IMR-90 (cell line): ENCODE measurements around the gene PDE6B. TPM values are rescaled to one million over a fixed set of nuclear protein-coding genes. Genes with fewer than 3 reads are reported as not detected.

Experiments used
- ATAC-seq: fragments of 200-7000 bp; cut with Tn5 transposase; 2 replicates; pipeline ENCODE4 v1.9.1; 2020; ENCODE audit warnings: low read depth, mild to moderate bottlenecking, moderate library complexity
- BruUV-seq: library from RNA; stranded (reverse); fragments of 400-500 nt; replicated peaks from 2 replicates; lab custom pipeline; 2021; lab: Mats Ljungman, UMichigan
- CTCF ChIA-PET: fragments of 300-600 bp; formaldehyde crosslinking; extraction: SDS; loops from one replicate; lab custom pipeline; 2021; ENCODE audit warnings: antibody characterized with exemption; lab: Yijun Ruan, JAX
- POLR2A ChIA-PET: fragments of 300-600 bp; sonication (Branson Sonifier 250); formaldehyde crosslinking; loops from one replicate; lab custom pipeline; 2022; ENCODE audit warnings: antibody characterized with exemption; ENCODE audit not compliant: unreplicated experiment; lab: Charles Lee
- DNase-seq: peaks from one replicate; pipeline ENCODE4 v3.0.0; 2013
- H2AFZ ChIP-seq: replicated peaks from 2 replicates; pipeline ENCODE3; 2013; ENCODE audit warnings: low read length, mild to moderate bottlenecking; ENCODE audit not compliant: poor library complexity
- H2AK5ac ChIP-seq: 2 replicates; pipeline ENCODE4 v1.6.1; 2013; ENCODE audit warnings: low read depth, low read length, inconsistent platforms
- H2AK9ac ChIP-seq: replicated peaks from 2 replicates; pipeline ENCODE3; 2013; ENCODE audit warnings: mild to moderate bottlenecking, low read depth, low read length, moderate library complexity; ENCODE audit not compliant: poor library complexity
- H2BK120ac ChIP-seq: 2 replicates; pipeline ENCODE4 v1.6.1; 2013; ENCODE audit warnings: low read depth, low read length, inconsistent platforms
- H2BK15ac ChIP-seq: 3 replicates; pipeline ENCODE4 v1.6.1; 2013; ENCODE audit warnings: low read depth, low read length, inconsistent platforms
- H2BK20ac ChIP-seq: 2 replicates; pipeline ENCODE4 v1.6.1; 2013; ENCODE audit warnings: low read depth, mild to moderate bottlenecking, inconsistent platforms, low read length, moderate library complexity
- H2BK5ac ChIP-seq: 2 replicates; pipeline ENCODE4 v1.6.1; 2013; ENCODE audit warnings: mild to moderate bottlenecking, low read depth, low read length, inconsistent platforms; ENCODE audit not compliant: poor library complexity, severe bottlenecking
- H3K14ac ChIP-seq: replicated peaks from 2 replicates; pipeline ENCODE4 v1.6.1; 2013; ENCODE audit warnings: low read depth, low read length, inconsistent platforms
- H3K18ac ChIP-seq: 2 replicates; pipeline ENCODE4 v1.6.1; 2013; ENCODE audit warnings: low read depth, low read length, control low read depth
- H3K23ac ChIP-seq: 2 replicates; pipeline ENCODE4 v1.6.1; 2013; ENCODE audit warnings: low read depth, low read length, inconsistent platforms
- H3K27ac ChIP-seq: 2 replicates; pipeline ENCODE4 v1.5.1; 2013; ENCODE audit warnings: mild to moderate bottlenecking, control low read depth, low read length; ENCODE audit not compliant: insufficient read depth
- H3K27me3 ChIP-seq: 2 replicates; pipeline ENCODE4 v1.6.1; 2013; ENCODE audit warnings: low read length; ENCODE audit not compliant: control insufficient read depth, insufficient read depth
- H3K36me3 ChIP-seq: 2 replicates; pipeline ENCODE4 v1.6.1; 2013; ENCODE audit warnings: low read length, mixed read lengths; ENCODE audit not compliant: control insufficient read depth, insufficient read depth
- H3K4ac ChIP-seq: 2 replicates; pipeline ENCODE4 v1.6.1; 2013; ENCODE audit warnings: low read depth, low read length, inconsistent platforms
- H3K4me1 ChIP-seq: 2 replicates; pipeline ENCODE4 v1.6.1; 2013; ENCODE audit warnings: low read length, mixed read lengths; ENCODE audit not compliant: control insufficient read depth, insufficient read depth
- H3K4me2 ChIP-seq: 2 replicates; pipeline ENCODE4 v1.6.1; 2013; ENCODE audit warnings: low read depth, mild to moderate bottlenecking, control low read depth, low read length, moderate library complexity
- H3K4me3 ChIP-seq: 2 replicates; pipeline ENCODE4 v1.5.1; 2013; ENCODE audit warnings: low read depth, mild to moderate bottlenecking, control low read depth, low read length, moderate library complexity; ENCODE audit not compliant: insufficient read depth
- H3K56ac ChIP-seq: 2 replicates; pipeline ENCODE4 v1.6.1; 2013; ENCODE audit warnings: low read length, inconsistent platforms; ENCODE audit not compliant: insufficient read depth; ENCODE audit errors: extremely low read depth
- H3K79me1 ChIP-seq, 2 experiments: 2 replicates each; pipeline ENCODE4 v1.6.1; 2013; ENCODE audit warnings: low read length in 2 of 2, inconsistent platforms in 1 of 2, low read depth in 1 of 2
- H3K9ac ChIP-seq: 2 replicates; pipeline ENCODE4 v1.6.1; 2013; ENCODE audit warnings: low read depth, low read length, control low read depth
- H3K9me1 ChIP-seq: 2 replicates; pipeline ENCODE4 v1.6.1; 2013; ENCODE audit warnings: low read length, inconsistent platforms; ENCODE audit not compliant: insufficient read depth
- H3K9me3 ChIP-seq: 2 replicates; pipeline ENCODE4 v1.6.1; 2013; ENCODE audit warnings: low read length; ENCODE audit not compliant: control insufficient read depth, insufficient read depth
- H4K20me1 ChIP-seq: 2 replicates; pipeline ENCODE4 v1.6.1; 2013; ENCODE audit warnings: low read length, inconsistent platforms; ENCODE audit not compliant: insufficient read depth
- H4K5ac ChIP-seq: 2 replicates; pipeline ENCODE4 v1.6.1; 2013; ENCODE audit warnings: mild to moderate bottlenecking, low read depth, low read length, control low read depth
- H4K8ac ChIP-seq, 2 experiments: 2 replicates each; pipeline ENCODE4 v1.6.1; 2013; ENCODE audit warnings: low read depth in 2 of 2, low read length in 2 of 2, control low read depth in 1 of 2, inconsistent platforms in 1 of 2
- H4K91ac ChIP-seq: 2 replicates; pipeline ENCODE4 v1.6.1; 2013; ENCODE audit warnings: low read depth, low read length, inconsistent platforms; ENCODE audit not compliant: insufficient read depth
- CTCF ChIP-seq: conservative IDR thresholded peaks from 2 replicates; pipeline ENCODE4 v1.5.1; 2012; ENCODE audit warnings: mild to moderate bottlenecking, low read depth, low read length, improper control_type of control experiment
- RAD21 ChIP-seq: IDR thresholded peaks from 2 replicates; pipeline ENCODE4 v1.6.1; 2012; ENCODE audit warnings: low read length, improper control_type of control experiment
- RCOR1 ChIP-seq: IDR thresholded peaks from 2 replicates; pipeline ENCODE4 v1.6.1; 2012; ENCODE audit warnings: mild to moderate bottlenecking, low read length, improper control_type of control experiment; ENCODE audit not compliant: insufficient replicate concordance
- RFX5 ChIP-seq: IDR thresholded peaks from 2 replicates; pipeline ENCODE4 v1.8.0; 2012; ENCODE audit warnings: low read depth, mild to moderate bottlenecking, low read length, moderate library complexity
- SMC3 ChIP-seq: fragments of 150-350 bp; IDR thresholded peaks from 2 replicates; pipeline ENCODE4 v1.6.1; 2016; ENCODE audit warnings: low read depth, mild to moderate bottlenecking, antibody characterized with exemption, low read length, moderate library complexity
- WGBS, 2 experiments: methylation state at CpG; one replicate each; pipeline versions ENCODE4 v1.1.5 to v1.1.7; 2013; ENCODE audit warnings: missing lambda C conversion rate in 2 of 2; ENCODE audit not compliant: insufficient read length in 1 of 2; ENCODE audit errors: extremely low coverage in 2 of 2; 5-methylcytosine and 5-hydroxymethylcytosine counted together
- dilution Hi-C: fragments of 300-500 bp; cut with HindIII; formaldehyde crosslinking; loops from one replicate; pipeline ENCODE4 v1.14.3; 2018; ENCODE audit warnings: low sequenced_read_pairs; ENCODE audit not compliant: unreplicated experiment
- in situ Hi-C: fragments of 300-500 bp; cut with MboI; formaldehyde crosslinking; loops from 3 replicates; pipeline ENCODE4 v1.14.3; 2019; ENCODE audit warnings: low sequenced_read_pairs, inconsistent platforms, mixed read lengths
- intact Hi-C: fragments of 100-400 bp; cut with micrococcal nuclease; formaldehyde crosslinking; loops from 2 replicates; pipeline ENCODE4 v1.10.0; 2022
- polyA plus RNA-seq, 3 experiments: library from polyadenylated mRNA; depleted of rRNA; stranded (reverse); fragments of >200 nt; gene quantifications; 2 replicates each; pipeline ENCODE4 v1.2.3, GENCODE V29; 2012; ENCODE audit warnings: low replicate concordance in 1 of 3
- total RNA-seq: library from RNA; depleted of rRNA; stranded (reverse); fragments of >200 nt; gene quantifications from 2 replicates; pipeline ENCODE4 v1.2.3, GENCODE V29; 2012

PDE6B gene
- total and polyA plus RNA-seq, 2 of the 4 experiments (the other 2 are of a cell fraction): under 0.01 TPM; not detected in 1

DNA sequence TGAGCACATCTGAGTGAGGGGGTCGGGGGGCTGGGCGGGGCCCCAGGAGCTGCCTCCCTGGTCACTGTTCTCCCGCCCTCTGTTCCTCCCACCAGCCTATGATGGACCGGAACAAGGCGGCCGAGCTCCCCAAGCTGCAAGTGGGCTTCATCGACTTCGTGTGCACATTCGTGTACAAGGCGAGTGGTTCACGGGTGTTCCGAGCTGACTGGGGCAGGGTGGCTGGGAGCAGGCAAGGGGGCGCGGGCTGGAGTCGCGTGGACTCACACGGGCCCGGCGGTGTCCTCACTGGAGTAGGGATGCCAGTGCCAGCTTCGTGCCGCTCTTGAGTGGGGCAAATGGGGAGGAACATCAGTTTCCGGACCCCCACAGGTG, 41.0 kb downstream of the PDE6B start:
- Histone ChIP-seq H2BK120ac (no peak overlapping the region), H3K9me1 (0 out of 2 replicates have a peak, but pooled peaks cover 3% of the 10 kb centered on the region), H3K23ac (no peak overlapping the region), H3K4me3 (no peak overlapping the region), H3K9me3 (no peaks in the 10 kb centered on the region; the same call in 1 of the 2 replicates), H4K20me1 (no peaks in the 10 kb centered on the region), H3K4me1 (no peaks in the 10 kb centered on the region), H4K5ac (no peak overlapping the region), H2BK20ac (no peak overlapping the region), H2AK9ac (no peak overlapping the region), H3K4me2 (no peak overlapping the region), H2AK5ac (no peak overlapping the region), H3K56ac (no peak overlapping the region), H3K4ac (no peak overlapping the region), H2BK5ac (no peak overlapping the region), H3K9ac (no peak overlapping the region), H4K8ac (no peak overlapping the region), H3K79me1 (no peaks in the 10 kb centered on the region), H2BK15ac (no peak overlapping the region), H3K14ac (no peak overlapping the region), H2AFZ (no peak overlapping the region), H3K27ac (no peak overlapping the region), H3K18ac (no peak overlapping the region), H4K91ac (no peak overlapping the region), H3K27me3 (peaks cover 4% of the 10 kb centered on the region; the same call in 1 of the 2 replicates), H3K36me3 (peaks cover 5% of the 10 kb centered on the region; the same call in 1 of the 2 replicates)
- no peak for DNase-seq
- TF ChIP-seq RCOR1: no peak
- TF ChIP-seq SMC3: no peak
- no peak for TF ChIP-seq RAD21
- no peak for TF ChIP-seq RFX5
- TF ChIP-seq CTCF: no peak
- ATAC-seq: no peak; the same call in 1 of the 2 replicates
- POLR2A ChIA-PET: no interaction called here
- in situ Hi-C loops: no loop called here
- intact Hi-C loops: no loop called here
- CTCF ChIA-PET: no interaction called here
- dilution Hi-C loops: no loop called here
- no TSS peak for BruUV-seq
- WGBS, 2 experiments: 83% methylated on average over 1 of the region's 22 CpGs; no CpG with 5 or more reads in 1 of the 2 experiments
